Testis (tissue), 3 donors: Measurements from ENCODE around the gene SLC25A33. TPM values are rescaled to one million over a fixed set of nuclear protein-coding genes. Genes with fewer than 3 reads are reported as not detected.

Experiments used
- DNase-seq: peaks from one replicate; pipeline ENCODE4 v3.0.0-alpha.2; 2019
- H3K27ac ChIP-seq, 2 donors: fragments of 200-600 bp; sonication (generic); one replicate each; pipeline ENCODE4 v1.5.1; 2019
- H3K27me3 ChIP-seq: fragments of 200-600 bp; sonication (generic); one replicate; pipeline ENCODE4 v1.5.1; 2019
- H3K36me3 ChIP-seq: fragments of 200-600 bp; sonication (generic); one replicate; pipeline ENCODE4 v1.5.1; 2017; ENCODE audit warnings: low read depth; ENCODE audit errors: missing control alignments
- H3K4me1 ChIP-seq: fragments of 200-600 bp; sonication (generic); one replicate; pipeline ENCODE4 v1.5.1; 2019
- H3K4me3 ChIP-seq, 2 donors: fragments of 200-600 bp; sonication (generic); one replicate each; pipeline ENCODE4 v1.5.1; 2017 to 2019
- H3K9me3 ChIP-seq: fragments of 200-600 bp; sonication (generic); one replicate; pipeline ENCODE4 v1.5.1; 2017
- POLR2A ChIP-seq: fragments of 450-650 bp; IDR thresholded peaks from one replicate; pipeline ENCODE4 v1.6.1; 2017; ENCODE audit warnings: antibody characterized with exemption, mild to moderate bottlenecking, moderate library complexity
- WGBS, 2 donors: methylation state at CpG; one replicate each; pipeline ENCODE4 v1.1.5; 2018; 5-methylcytosine and 5-hydroxymethylcytosine counted together
- intact Hi-C: fragments of 100-400 bp; cut with DNase I; formaldehyde crosslinking; loops from one replicate; pipeline ENCODE4 v1.15.1; 2023; ENCODE audit warnings: low total_unique reads
- polyA plus RNA-seq: library from polyadenylated mRNA; stranded (reverse); fragments of 350-450 nt; fragmentation: Illumina TruSeq; extraction: RNeasy Lipid Tissue Mini Kit (QIAGEN cat#74804); gene quantifications from one replicate; pipeline ENCODE4 v1.2.3, GENCODE V29; 2014; ENCODE audit warnings: low read depth, low replicate concordance; ENCODE audit not compliant: insufficient read depth
- total RNA-seq, 2 donors: library from RNA; depleted of rRNA; stranded (reverse); fragments of >200 nt; gene quantifications; one replicate each; pipeline ENCODE4 v1.2.3, GENCODE V29; 2016
- TF ChIP-seq, protein P1 (sequence below), 3 experiments: fragments of 450-650 bp in 2 of 3; fragments of 200-600 bp in 1 of 3; sonication (generic) in 1 of 3; IDR thresholded peaks; one replicate each; pipeline ENCODE4 v1.5.1; 2016 to 2019; ENCODE audit warnings: antibody characterized with exemption in 3 of 3, mild to moderate bottlenecking in 2 of 3, moderate library complexity in 1 of 3

SLC25A33 gene
- total and polyA plus RNA-seq, 3 donors from 2014 or later: 16.3 to 26.0 (median 17.4) TPM

DNA sequence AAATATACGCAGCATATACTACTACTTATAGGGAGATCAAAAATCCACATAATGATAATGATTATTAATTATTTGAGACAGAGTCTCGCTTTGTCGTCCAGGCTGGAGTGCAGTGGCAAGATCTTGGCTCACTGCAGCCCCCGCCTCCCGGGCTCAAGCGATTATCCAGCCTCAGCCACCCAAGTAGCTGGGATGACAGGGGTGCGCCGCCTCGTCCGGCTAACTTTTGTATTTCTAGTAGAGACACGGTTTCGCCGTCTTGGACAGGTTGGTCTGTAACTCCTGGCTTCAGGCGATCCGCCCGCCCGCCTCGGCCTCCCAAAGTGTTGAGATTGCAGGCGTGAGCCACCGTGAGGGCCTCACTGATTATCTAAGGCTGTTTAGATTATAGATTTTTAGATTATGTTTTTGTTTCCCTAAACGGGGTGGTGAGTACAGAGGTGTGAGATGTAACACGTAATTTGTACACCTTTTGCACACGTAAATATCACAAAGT is 548 bp upstream of the SLC25A33 start:
- 46 to 63% methylated on average over 15 to 23 of the region's 23 CpGs for WGBS, 2 donors
- Histone ChIP-seq H3K36me3 (no peaks in the 10 kb centered on the region), H3K4me1 (no peaks in the 10 kb centered on the region), H3K4me3 (peak overlapping the region; percentile 6 to 83), H3K27ac (peak overlapping the region; percentile 74 to 97), H3K27me3 (no peaks in the 10 kb centered on the region), H3K9me3 (no peaks in the 10 kb centered on the region)
- TF ChIP-seq, protein P1, sequence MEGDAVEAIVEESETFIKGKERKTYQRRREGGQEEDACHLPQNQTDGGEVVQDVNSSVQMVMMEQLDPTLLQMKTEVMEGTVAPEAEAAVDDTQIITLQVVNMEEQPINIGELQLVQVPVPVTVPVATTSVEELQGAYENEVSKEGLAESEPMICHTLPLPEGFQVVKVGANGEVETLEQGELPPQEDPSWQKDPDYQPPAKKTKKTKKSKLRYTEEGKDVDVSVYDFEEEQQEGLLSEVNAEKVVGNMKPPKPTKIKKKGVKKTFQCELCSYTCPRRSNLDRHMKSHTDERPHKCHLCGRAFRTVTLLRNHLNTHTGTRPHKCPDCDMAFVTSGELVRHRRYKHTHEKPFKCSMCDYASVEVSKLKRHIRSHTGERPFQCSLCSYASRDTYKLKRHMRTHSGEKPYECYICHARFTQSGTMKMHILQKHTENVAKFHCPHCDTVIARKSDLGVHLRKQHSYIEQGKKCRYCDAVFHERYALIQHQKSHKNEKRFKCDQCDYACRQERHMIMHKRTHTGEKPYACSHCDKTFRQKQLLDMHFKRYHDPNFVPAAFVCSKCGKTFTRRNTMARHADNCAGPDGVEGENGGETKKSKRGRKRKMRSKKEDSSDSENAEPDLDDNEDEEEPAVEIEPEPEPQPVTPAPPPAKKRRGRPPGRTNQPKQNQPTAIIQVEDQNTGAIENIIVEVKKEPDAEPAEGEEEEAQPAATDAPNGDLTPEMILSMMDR (IDR thresholded peaks at IDR 0.05): no peak
- no peak for TF ChIP-seq POLR2A
- peak; percentile 33 for DNase-seq
- intact Hi-C loops: no loop called here

DNA sequence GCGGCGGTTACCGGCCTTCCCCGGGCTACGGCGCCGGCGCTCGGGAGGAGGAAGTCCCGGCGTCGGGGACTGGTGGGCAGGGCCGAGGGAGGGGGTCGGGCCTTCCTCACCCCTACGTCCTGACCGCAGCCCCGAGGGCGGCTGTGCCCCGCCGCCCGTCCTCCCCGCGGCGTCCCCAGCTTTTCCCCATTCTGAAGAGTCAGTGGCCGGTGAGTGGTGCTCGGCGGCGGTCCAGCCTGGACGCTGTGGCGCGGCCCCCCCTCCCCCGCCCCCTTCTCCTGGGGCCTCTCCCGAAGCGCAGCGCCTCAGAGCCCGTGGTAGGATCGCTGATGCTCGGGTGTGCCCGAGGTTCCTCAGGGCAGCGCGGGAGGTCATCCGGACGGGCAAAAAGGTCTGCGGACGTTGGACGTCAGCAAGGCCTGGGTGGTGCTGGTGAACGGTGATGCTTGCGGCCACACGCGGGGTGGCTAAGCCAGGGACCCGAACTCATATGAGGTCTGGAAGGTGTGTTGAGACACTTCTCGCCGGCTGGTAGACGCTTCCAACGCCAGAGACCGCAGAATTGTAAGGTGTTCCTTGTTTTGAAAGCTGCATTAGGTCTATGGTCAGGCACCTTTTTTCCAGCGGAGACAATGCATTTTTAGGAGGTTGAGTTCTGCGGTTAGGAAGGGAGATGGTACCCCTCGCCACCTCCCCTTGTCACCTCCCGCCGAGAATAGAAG is 725 bp downstream of the SLC25A33 start:
- Histone ChIP-seq H3K36me3 (no peaks in the 10 kb centered on the region), H3K4me1 (no peaks in the 10 kb centered on the region), H3K4me3 (peak overlapping the region; percentile 81 to 83), H3K9me3 (no peaks in the 10 kb centered on the region), H3K27ac (peak overlapping the region; percentile 91 to 97), H3K27me3 (no peaks in the 10 kb centered on the region)
- intact Hi-C loops: no loop called here
- 7 to 16% methylated on average over 17 to 53 of the region's 61 CpGs for WGBS, 2 donors
- TF ChIP-seq POLR2A: no peak
- TF ChIP-seq, protein P1 (IDR thresholded peaks at IDR 0.05): no peak
- DNase-seq: peak; percentile 48

DNA sequence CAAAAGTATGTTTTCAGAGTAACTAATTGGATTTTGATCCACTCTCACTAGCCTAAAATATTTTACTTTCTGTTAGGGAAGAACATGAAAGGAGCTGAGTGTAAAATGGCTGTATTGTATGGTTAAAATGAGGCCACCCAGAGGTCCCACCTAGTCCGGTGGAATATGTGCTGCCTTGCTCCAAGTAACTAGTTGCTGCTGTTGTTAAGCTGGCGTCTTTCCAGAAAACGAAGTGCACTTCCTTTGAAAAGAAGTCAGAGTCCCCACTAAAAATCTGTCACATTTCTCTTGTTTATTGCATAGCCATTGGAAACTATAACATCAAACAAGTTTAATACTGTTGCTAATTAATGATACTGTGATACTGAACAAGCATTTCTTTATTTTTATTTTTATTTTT is 3.2 kb downstream of the SLC25A33 start:
- Histone ChIP-seq H3K9me3 (no peaks in the 10 kb centered on the region), H3K4me1 (no peaks in the 10 kb centered on the region), H3K27ac (peak overlapping the region in 1 of 2 donors; percentile 1), H3K36me3 (no peaks in the 10 kb centered on the region), H3K27me3 (no peaks in the 10 kb centered on the region), H3K4me3 (no peak overlapping the region)
- intact Hi-C loops: no loop called here
- TF ChIP-seq POLR2A: no peak
- TF ChIP-seq, protein P1 (IDR thresholded peaks at IDR 0.05): no peak
- WGBS, 2 donors: 2 to 3% methylated on average over 3 of the region's 3 CpGs
- DNase-seq: peak; percentile 41

DNA sequence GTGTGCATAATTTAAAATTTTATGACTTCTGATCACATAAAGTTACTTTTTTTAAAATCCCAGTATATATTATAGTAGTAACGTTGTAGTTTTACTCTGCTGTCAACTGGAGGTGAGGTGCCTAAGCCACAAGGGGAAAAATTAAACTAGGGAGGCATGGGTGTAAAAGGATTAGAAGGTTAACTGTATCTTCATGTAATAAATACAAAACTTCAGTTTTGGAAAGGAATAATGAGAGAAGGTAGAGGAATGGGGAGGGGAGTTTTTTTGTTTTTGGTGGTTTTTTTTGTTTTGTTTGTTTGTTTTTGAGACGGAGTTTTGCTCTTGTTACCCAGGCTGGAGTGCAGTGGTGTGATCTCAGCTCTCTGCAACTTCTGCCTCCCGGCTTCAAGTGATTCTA is 5.7 kb downstream of the SLC25A33 start:
- Histone ChIP-seq H3K27me3 (no peaks in the 10 kb centered on the region), H3K27ac (no peak overlapping the region), H3K9me3 (no peaks in the 10 kb centered on the region), H3K4me3 (no peak overlapping the region), H3K36me3 (no peaks in the 10 kb centered on the region), H3K4me1 (no peaks in the 10 kb centered on the region)
- 83% methylated on average over 3 of the region's 3 CpGs for WGBS, 2 donors
- TF ChIP-seq, protein P1 (IDR thresholded peaks at IDR 0.05): no peak
- no peak for TF ChIP-seq POLR2A
- DNase-seq: no peak
- intact Hi-C loops: no loop called here
